Ishikawa (cell line): ENCODE results near the gene UBE2I.

ENCODE experiments used
- CEBPB ChIP-seq: IDR thresholded peaks from 2 replicates; pipeline ENCODE4 v1.6.1; 2012
- EGR1 ChIP-seq: IDR thresholded peaks from 2 replicates; pipeline ENCODE4 v1.6.1; 2012
- EP300 ChIP-seq: IDR thresholded peaks from 2 replicates; pipeline ENCODE4 v1.6.1; 2012; ENCODE audit warnings: borderline replicate concordance
- MAX ChIP-seq: IDR thresholded peaks from 2 replicates; pipeline ENCODE4 v1.6.1; 2012
- NFIC ChIP-seq: IDR thresholded peaks from 2 replicates; pipeline ENCODE4 v1.6.1; 2012
- RAD21 ChIP-seq: IDR thresholded peaks from 2 replicates; pipeline ENCODE4 v1.6.1; 2012; ENCODE audit warnings: low read depth
- TEAD4 ChIP-seq: IDR thresholded peaks from 2 replicates; pipeline ENCODE4 v1.6.1; 2012
- YY1 ChIP-seq: IDR thresholded peaks from 2 replicates; pipeline ENCODE4 v1.6.1; 2012; ENCODE audit warnings: low read depth
- TF ChIP-seq, protein P1 (sequence below): IDR thresholded peaks from 2 replicates; pipeline ENCODE4 v1.6.1; 2012; ENCODE audit warnings: low read depth, mild to moderate bottlenecking
- TF ChIP-seq, protein P2 (sequence below): IDR thresholded peaks from 2 replicates; pipeline ENCODE4 v1.6.1; 2012

DNA sequence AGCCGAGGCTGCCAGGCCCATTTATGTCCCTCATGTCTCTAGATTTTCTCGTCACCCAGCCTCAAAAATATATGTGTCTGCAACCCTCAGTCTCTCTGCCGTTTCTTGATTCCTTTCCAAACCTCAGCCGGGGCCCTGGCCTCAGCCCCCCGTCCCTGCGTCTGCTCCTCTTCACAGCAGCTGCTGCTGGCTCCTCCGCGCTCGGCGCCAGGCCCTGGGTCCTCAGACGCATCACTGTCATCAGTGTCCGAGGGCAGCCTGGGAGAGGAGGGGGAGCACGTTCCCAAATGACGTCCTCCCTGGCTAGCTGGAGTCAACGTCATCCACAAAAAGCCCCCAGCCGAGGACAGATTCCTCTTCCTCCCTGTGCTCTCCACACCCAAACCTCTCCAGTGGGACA, 39.9 kb downstream of the UBE2I start:
- TF ChIP-seq, protein P1, sequence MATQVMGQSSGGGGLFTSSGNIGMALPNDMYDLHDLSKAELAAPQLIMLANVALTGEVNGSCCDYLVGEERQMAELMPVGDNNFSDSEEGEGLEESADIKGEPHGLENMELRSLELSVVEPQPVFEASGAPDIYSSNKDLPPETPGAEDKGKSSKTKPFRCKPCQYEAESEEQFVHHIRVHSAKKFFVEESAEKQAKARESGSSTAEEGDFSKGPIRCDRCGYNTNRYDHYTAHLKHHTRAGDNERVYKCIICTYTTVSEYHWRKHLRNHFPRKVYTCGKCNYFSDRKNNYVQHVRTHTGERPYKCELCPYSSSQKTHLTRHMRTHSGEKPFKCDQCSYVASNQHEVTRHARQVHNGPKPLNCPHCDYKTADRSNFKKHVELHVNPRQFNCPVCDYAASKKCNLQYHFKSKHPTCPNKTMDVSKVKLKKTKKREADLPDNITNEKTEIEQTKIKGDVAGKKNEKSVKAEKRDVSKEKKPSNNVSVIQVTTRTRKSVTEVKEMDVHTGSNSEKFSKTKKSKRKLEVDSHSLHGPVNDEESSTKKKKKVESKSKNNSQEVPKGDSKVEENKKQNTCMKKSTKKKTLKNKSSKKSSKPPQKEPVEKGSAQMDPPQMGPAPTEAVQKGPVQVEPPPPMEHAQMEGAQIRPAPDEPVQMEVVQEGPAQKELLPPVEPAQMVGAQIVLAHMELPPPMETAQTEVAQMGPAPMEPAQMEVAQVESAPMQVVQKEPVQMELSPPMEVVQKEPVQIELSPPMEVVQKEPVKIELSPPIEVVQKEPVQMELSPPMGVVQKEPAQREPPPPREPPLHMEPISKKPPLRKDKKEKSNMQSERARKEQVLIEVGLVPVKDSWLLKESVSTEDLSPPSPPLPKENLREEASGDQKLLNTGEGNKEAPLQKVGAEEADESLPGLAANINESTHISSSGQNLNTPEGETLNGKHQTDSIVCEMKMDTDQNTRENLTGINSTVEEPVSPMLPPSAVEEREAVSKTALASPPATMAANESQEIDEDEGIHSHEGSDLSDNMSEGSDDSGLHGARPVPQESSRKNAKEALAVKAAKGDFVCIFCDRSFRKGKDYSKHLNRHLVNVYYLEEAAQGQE, result no peak
- TF ChIP-seq EP300, result no peak
- TF ChIP-seq TEAD4, result no peak
- TF ChIP-seq MAX, result no peak
- no peak for TF ChIP-seq EGR1
- TF ChIP-seq CEBPB, result no peak
- no peak for TF ChIP-seq NFIC
- no peak for TF ChIP-seq YY1
- no peak for TF ChIP-seq RAD21
- TF ChIP-seq, protein P2, sequence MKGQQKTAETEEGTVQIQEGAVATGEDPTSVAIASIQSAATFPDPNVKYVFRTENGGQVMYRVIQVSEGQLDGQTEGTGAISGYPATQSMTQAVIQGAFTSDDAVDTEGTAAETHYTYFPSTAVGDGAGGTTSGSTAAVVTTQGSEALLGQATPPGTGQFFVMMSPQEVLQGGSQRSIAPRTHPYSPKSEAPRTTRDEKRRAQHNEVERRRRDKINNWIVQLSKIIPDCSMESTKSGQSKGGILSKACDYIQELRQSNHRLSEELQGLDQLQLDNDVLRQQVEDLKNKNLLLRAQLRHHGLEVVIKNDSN, result no peak
